Measurements from ENCODE around the gene PMS1.

DNA sequence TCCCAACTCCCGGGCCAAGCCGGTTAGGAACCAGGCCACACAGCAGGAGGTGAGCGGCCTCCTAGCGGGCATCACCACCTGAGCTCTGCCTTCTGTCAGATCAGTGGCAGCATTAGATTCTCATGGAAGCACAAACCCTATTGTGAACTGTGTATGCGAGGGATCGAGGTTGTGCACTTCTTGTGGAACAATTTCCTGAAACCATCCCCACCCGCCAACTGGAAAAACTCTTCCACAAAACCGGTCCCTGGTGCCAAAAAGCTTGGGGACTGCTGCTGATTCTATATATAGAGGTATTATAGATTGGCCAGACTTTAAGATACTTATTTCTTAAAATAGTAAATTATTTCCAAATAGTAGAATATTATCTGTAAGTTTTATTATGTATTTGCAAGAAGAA, 89.4 kb downstream of the PMS1 start:
- TF ChIP-seq CTCF (IDR thresholded peaks at IDR 0.05 in 8 of 11, conservative IDR thresholded peaks at IDR 0.05 in 3 of 11) (no peak), POLR2A (IDR thresholded peaks at IDR 0.05) (no peak), POLR2AphosphoS5 (IDR thresholded peaks at IDR 0.05) (no peak)
